ENCODE results near the gene CLUH. TPM values are rescaled to one million over a fixed set of nuclear protein-coding genes. Genes with fewer than 3 reads are reported as not detected.

CLUH gene
- total and polyA plus RNA-seq, 7 donors: 20.4 to 119 (median 32.1) TPM

DNA sequence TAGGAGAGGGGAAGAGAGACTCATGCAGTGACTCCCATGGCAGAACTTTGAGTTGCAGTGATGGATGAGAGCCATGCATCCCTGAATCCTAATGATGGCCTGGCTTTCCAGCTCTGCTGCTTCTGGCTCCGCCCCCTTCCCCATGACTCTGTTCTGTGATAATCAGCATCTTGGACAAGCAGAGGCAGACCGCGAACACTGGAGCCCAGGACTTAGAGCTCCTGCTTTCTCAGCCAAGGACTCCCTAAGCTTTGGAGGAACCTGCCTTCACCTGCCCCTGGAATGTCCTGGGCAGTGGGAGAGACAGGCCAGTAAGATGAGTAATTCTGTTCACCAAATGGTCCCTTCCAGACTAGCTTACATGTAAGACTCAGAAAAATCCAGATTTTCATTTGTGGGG lies 25.4 kb upstream of the CLUH start:
- Histone ChIP-seq H3K4me1 (no peaks in the 10 kb centered on the region), H3K27me3 (peaks cover 0 to 6% (median 0%) of the 10 kb centered on the region in 3 donors), H3K36me3 (no peaks in the 10 kb centered on the region), H3K4me3 (no peak overlapping the region), H3K9me3 (no peaks in the 10 kb centered on the region), H3K27ac (no peak overlapping the region)
- 89 to 93% methylated on average over 3 of the region's 3 CpGs for WGBS, 2 donors
- intact Hi-C loops (cut with DNase I): no loop called here
- TF ChIP-seq POLR2AphosphoS5 (IDR thresholded peaks at IDR 0.05) (no peak), POLR2A (IDR thresholded peaks at IDR 0.05) (no peak), EP300 (IDR thresholded peaks at IDR 0.05) (no peak)
- TF ChIP-seq, protein P1, sequence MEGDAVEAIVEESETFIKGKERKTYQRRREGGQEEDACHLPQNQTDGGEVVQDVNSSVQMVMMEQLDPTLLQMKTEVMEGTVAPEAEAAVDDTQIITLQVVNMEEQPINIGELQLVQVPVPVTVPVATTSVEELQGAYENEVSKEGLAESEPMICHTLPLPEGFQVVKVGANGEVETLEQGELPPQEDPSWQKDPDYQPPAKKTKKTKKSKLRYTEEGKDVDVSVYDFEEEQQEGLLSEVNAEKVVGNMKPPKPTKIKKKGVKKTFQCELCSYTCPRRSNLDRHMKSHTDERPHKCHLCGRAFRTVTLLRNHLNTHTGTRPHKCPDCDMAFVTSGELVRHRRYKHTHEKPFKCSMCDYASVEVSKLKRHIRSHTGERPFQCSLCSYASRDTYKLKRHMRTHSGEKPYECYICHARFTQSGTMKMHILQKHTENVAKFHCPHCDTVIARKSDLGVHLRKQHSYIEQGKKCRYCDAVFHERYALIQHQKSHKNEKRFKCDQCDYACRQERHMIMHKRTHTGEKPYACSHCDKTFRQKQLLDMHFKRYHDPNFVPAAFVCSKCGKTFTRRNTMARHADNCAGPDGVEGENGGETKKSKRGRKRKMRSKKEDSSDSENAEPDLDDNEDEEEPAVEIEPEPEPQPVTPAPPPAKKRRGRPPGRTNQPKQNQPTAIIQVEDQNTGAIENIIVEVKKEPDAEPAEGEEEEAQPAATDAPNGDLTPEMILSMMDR (IDR thresholded peaks at IDR 0.05): no peak
- DNase-seq: no peak

DNA sequence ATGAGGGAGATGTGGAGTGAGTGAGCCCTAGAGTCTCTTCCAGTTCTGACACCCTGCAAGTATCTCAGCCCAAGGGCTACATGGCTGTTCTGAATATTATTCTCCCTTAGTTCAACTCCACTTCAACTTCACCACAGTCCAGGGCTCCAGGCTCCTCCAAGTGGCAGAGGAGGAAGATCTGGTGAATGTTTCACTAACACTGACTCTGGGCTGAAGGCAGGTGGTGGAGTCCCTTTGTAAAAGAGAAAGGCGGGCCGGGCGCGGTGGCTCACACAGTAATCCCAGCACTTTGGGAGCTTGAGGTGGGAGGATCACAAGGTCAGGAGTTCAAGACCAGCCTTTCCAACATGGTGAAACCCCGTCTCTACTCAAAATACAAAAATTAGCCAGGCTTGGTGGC lies 24.3 kb upstream of the CLUH start:
- H3K36me3 ChIP-seq: no peaks in the 10 kb centered on the region
- DNase-seq: no peak
- TF ChIP-seq EP300 (IDR thresholded peaks at IDR 0.05) (no peak), POLR2A (IDR thresholded peaks at IDR 0.05) (no peak), POLR2AphosphoS5 (IDR thresholded peaks at IDR 0.05) (no peak)
- TF ChIP-seq, protein P1 (IDR thresholded peaks at IDR 0.05): no peak
- H3K9me3 ChIP-seq: no peaks in the 10 kb centered on the region
- H3K27ac ChIP-seq: no peak overlapping the region
- no peak overlapping the region for H3K4me3 ChIP-seq
- no peaks in the 10 kb centered on the region for H3K4me1 ChIP-seq
- H3K27me3 ChIP-seq: peaks cover 0 to 17% (median 0%) of the 10 kb centered on the region in 3 donors
- intact Hi-C loops (cut with DNase I): no loop called here
- WGBS, 2 donors: 14 to 63% methylated on average over 5 of the region's 5 CpGs

DNA sequence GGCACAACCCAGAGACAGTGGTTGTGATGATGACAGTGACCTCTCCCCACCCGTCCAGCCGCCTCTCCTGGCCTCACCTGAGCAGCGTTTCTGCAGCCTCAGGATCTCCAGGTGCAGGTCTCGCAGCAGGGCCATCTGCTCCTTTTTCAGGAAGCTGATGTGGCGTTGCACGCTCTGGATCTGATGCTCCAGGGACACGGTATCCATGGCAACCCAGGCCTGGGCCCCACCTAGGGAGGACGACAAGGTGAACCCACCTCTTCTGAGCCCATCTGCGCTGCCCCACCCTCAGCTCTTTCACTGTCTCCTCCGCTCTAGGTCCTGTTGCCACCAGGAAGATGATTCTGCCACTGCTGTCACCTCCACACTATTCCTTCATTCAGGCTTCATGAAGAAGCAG lies 23.4 kb upstream of the CLUH start:
- H3K36me3 ChIP-seq: no peaks in the 10 kb centered on the region
- H3K27me3 ChIP-seq: peaks cover 0 to 24% (median 2%) of the 10 kb centered on the region in 3 donors
- intact Hi-C loops (cut with DNase I): no loop called here
- no peak overlapping the region for H3K4me3 ChIP-seq
- no peak overlapping the region for H3K27ac ChIP-seq
- no peak for DNase-seq
- 69 to 82% methylated on average over 10 of the region's 10 CpGs for WGBS, 2 donors
- no peaks in the 10 kb centered on the region for H3K4me1 ChIP-seq
- no peaks in the 10 kb centered on the region for H3K9me3 ChIP-seq
- TF ChIP-seq, protein P1 (IDR thresholded peaks at IDR 0.05): no peak
- no peak for TF ChIP-seq POLR2A (IDR thresholded peaks at IDR 0.05)
- no peak for TF ChIP-seq POLR2AphosphoS5 (IDR thresholded peaks at IDR 0.05)
- no peak for TF ChIP-seq EP300 (IDR thresholded peaks at IDR 0.05)

DNA sequence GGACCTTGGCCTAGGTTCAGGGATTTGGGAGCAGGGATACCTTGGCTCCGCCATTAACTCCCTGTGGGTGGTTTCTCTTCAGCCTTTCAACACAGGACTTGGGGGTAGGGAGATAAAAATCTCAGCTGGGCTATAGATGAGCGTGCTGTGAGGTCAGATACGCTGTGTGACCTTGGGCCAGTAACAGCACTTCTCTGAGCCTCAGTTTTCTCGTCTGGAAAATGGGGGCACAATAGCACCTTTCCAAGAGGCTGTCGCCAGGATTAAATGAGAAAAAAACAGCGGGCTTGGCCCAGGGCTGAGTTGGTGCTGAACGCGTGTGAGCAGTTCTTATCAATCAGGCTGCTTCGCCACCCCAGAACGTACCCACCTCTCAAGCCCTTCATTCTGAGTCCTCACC lies 20.2 kb upstream of the CLUH start:
- DNase-seq: no peak
- WGBS, 2 donors: 83 to 94% methylated on average over 10 of the region's 10 CpGs
- no peaks in the 10 kb centered on the region for H3K4me1 ChIP-seq
- H3K36me3 ChIP-seq: no peaks in the 10 kb centered on the region
- no peak overlapping the region for H3K27ac ChIP-seq
- H3K9me3 ChIP-seq: no peaks in the 10 kb centered on the region
- intact Hi-C loops (cut with DNase I): no loop called here
- TF ChIP-seq, protein P1 (IDR thresholded peaks at IDR 0.05): no peak
- TF ChIP-seq POLR2AphosphoS5 (IDR thresholded peaks at IDR 0.05) (no peak), POLR2A (IDR thresholded peaks at IDR 0.05) (no peak), EP300 (IDR thresholded peaks at IDR 0.05) (no peak)
- peaks cover 0 to 55% (median 23%) of the 10 kb centered on the region in 3 donors for H3K27me3 ChIP-seq
- H3K4me3 ChIP-seq: no peak overlapping the region

DNA sequence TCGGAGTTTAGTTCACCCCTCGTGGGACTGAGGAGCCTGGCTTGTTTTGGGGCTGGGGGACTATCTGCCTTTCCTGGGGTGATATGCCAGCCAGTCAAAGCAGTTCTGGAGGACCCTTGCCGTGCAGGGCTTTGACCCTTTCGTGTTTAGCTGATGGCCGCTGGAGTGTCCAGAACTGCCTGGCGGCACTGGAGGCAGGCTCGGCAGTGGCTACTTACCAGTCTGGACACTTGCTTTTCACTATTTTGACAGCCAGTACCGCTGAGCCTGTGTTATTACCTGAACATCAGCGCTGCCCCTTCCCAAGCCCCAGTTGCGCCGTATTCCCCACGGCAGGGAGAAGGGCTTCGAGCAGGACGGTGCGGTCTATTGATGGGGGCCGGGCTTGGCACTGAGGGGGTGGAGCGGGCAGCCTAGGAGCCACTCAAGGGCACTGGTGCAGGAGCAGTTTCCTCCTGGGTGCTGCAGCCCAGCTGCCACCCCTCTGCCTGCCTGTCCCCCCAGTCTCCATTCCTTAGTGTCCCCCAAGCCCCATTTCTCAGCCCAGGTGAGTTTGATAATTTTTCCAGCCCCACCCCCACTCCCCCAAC lies 19.3 kb upstream of the CLUH start:
- DNase-seq: no peak
- Histone ChIP-seq H3K36me3 (no peaks in the 10 kb centered on the region), H3K4me1 (no peaks in the 10 kb centered on the region), H3K9me3 (no peaks in the 10 kb centered on the region), H3K27me3 (peaks cover under 1 to 65% (median 24%) of the 10 kb centered on the region in 3 donors), H3K27ac (no peak overlapping the region), H3K4me3 (no peak overlapping the region)
- TF ChIP-seq EP300 (IDR thresholded peaks at IDR 0.05): no peak
- no peak for TF ChIP-seq POLR2AphosphoS5 (IDR thresholded peaks at IDR 0.05)
- TF ChIP-seq POLR2A (IDR thresholded peaks at IDR 0.05): no peak
- TF ChIP-seq, protein P1 (IDR thresholded peaks at IDR 0.05): no peak
- intact Hi-C loops (cut with DNase I): no loop called here
- WGBS, 2 donors: 83 to 87% methylated on average over 17 of the region's 17 CpGs

Data from sigmoid colon (tissue), 7 donors.